DND-41 (cell line): ENCODE data around the gene UCK2.
A peak's percentile ranks its signal among the peaks of the same experiment; 100 is the strongest.

Source experiments
- ATAC-seq: fragments of 200-7000 bp; cut with Tn5 transposase; 3 replicates; pipeline ENCODE4 v1.9.1; 2021; ENCODE audit warnings: low read depth; ENCODE audit not compliant: insufficient read depth
- DNase-seq: peaks from one replicate; pipeline ENCODE4 v3.0.0-alpha.2; 2020
- H2AFZ ChIP-seq: 2 replicates; pipeline ENCODE4 v1.6.0; 2012; ENCODE audit warnings: low read depth, low read length
- H3K27ac ChIP-seq: 2 replicates; pipeline ENCODE4 v1.5.1; 2012; ENCODE audit warnings: low read length, inconsistent platforms
- H3K27me3 ChIP-seq: fragments of 200-600 bp; sonication (generic); 2 replicates; pipeline ENCODE4 v1.6.0; 2012; ENCODE audit warnings: low read length, mild to moderate bottlenecking, inconsistent platforms; ENCODE audit not compliant: insufficient read depth, poor library complexity
- H3K36me3 ChIP-seq: 2 replicates; pipeline ENCODE4 v1.5.1; 2012; ENCODE audit warnings: low read length, inconsistent platforms; ENCODE audit not compliant: insufficient read depth
- H3K4me1 ChIP-seq: 2 replicates; pipeline ENCODE4 v1.5.1; 2012; ENCODE audit warnings: mild to moderate bottlenecking, low read length; ENCODE audit not compliant: insufficient read depth
- H3K4me2 ChIP-seq: 2 replicates; pipeline ENCODE4 v1.6.0; 2012; ENCODE audit warnings: mild to moderate bottlenecking, moderate library complexity, low read length, inconsistent platforms; ENCODE audit not compliant: insufficient read depth
- H3K4me3 ChIP-seq, 2 experiments: fragments of 200-600 bp in 1 of 2; shearing (Covaris generic) in 1 of 2; 2 replicates each; pipeline ENCODE4 v1.5.1; 2012 to 2016; ENCODE audit warnings: inconsistent platforms in 2 of 2, low read length in 2 of 2, mild to moderate bottlenecking in 2 of 2, low read depth in 1 of 2, moderate library complexity in 1 of 2
- H3K79me2 ChIP-seq: 2 replicates; pipeline ENCODE4 v1.6.0; 2012; ENCODE audit warnings: low read length, inconsistent platforms; ENCODE audit not compliant: insufficient read depth
- H3K9ac ChIP-seq: 2 replicates; pipeline ENCODE4 v1.6.0; 2012; ENCODE audit warnings: low read depth, mild to moderate bottlenecking, inconsistent platforms, low read length, moderate library complexity
- H3K9me3 ChIP-seq: 2 replicates; pipeline ENCODE4 v1.5.1; 2012; ENCODE audit warnings: low read length, moderate library complexity, mild to moderate bottlenecking, inconsistent platforms; ENCODE audit not compliant: insufficient read depth, severe bottlenecking
- H4K20me1 ChIP-seq: 2 replicates; pipeline ENCODE4 v1.6.0; 2012; ENCODE audit warnings: low read length; ENCODE audit not compliant: insufficient read depth
- CTCF ChIP-seq: IDR thresholded peaks from 2 replicates; pipeline ENCODE4 v1.5.1; 2012; ENCODE audit warnings: borderline replicate concordance, low read length, moderate library complexity, mild to moderate bottlenecking; ENCODE audit not compliant: poor library complexity, severe bottlenecking; ENCODE audit errors: extremely low read depth
- EZH2 ChIP-seq: IDR thresholded peaks from 3 replicates; pipeline ENCODE4 v1.6.1; 2012; ENCODE audit warnings: borderline replicate concordance, low read depth, mild to moderate bottlenecking, moderate library complexity, low read length, inconsistent platforms; ENCODE audit not compliant: severe bottlenecking

The UCK2 gene

GRCh38 chr1:165912638-165913037 is 85.2 kb downstream of the UCK2 start:
- no peak for DNase-seq
- Histone ChIP-seq H3K27ac (peak overlapping the region; percentile 26), H3K27me3 (no peaks in the 10 kb centered on the region), H3K36me3 (peaks cover 45% of the 10 kb centered on the region), H3K9me3 (no peaks in the 10 kb centered on the region), H2AFZ (no peak overlapping the region), H3K79me2 (no peaks in the 10 kb centered on the region), H3K4me2 (no peak overlapping the region), H3K9ac (no peak overlapping the region), H3K4me3 (no peak overlapping the region), H3K4me1 (no peaks in the 10 kb centered on the region), H4K20me1 (peaks cover 8% of the 10 kb centered on the region; the same call in 1 of the 2 replicates)
- ATAC-seq = no peak; the same call in 2 of the 3 replicates
- TF ChIP-seq EZH2 (no peak), CTCF (no peak)

- H3K36me3 ChIP-seq = peaks cover 29% of the 10 kb centered on the region
- no peak overlapping the region for H3K9ac ChIP-seq
- H3K4me3 ChIP-seq = no peak overlapping the region
- H3K27ac ChIP-seq = peak overlapping the region; percentile 33; the same call in 1 of the 2 replicates
- no peaks in the 10 kb centered on the region for H3K27me3 ChIP-seq
- no peaks in the 10 kb centered on the region for H3K79me2 ChIP-seq
- H2AFZ ChIP-seq = no peak overlapping the region
- H3K4me1 ChIP-seq = no peaks in the 10 kb centered on the region
- TF ChIP-seq EZH2 (no peak), CTCF (peak; percentile 95)
- ATAC-seq (peak; percentile 84), DNase-seq (peak; percentile 81)
- H4K20me1 ChIP-seq = peaks cover 8% of the 10 kb centered on the region; the same call in 1 of the 2 replicates
- no peak overlapping the region for H3K4me2 ChIP-seq
- H3K9me3 ChIP-seq = no peaks in the 10 kb centered on the region
Observed at GRCh38 chr1:165914136-165914798, 86.9 kb downstream of the UCK2 start.

DNA sequence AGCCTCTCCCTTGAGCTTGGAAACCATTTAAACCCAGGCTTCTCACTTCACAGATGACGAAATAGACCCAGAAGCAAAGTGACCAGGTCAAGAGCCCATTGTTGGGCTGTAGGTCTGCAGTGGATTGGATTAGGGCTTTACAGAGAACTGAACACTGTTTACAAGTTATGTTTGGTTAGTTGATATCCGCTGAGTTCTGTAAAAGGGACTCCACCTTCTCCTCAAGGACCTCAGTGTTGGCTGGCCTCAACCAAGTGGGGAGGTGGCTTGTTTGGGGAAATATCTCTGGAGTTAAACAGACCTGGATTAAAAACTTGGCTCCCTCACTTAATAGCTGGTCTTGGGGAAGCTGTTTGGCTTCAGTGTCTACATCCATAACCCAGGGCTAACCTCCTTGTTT is 88.1 kb downstream of the UCK2 start:
- no peaks in the 10 kb centered on the region for H3K4me1 ChIP-seq
- H3K4me2 ChIP-seq = no peak overlapping the region
- DNase-seq (no peak), ATAC-seq (no peak)
- no peaks in the 10 kb centered on the region for H3K27me3 ChIP-seq
- no peaks in the 10 kb centered on the region for H3K9me3 ChIP-seq
- H3K79me2 ChIP-seq = no peaks in the 10 kb centered on the region
- H2AFZ ChIP-seq = no peak overlapping the region
- no peaks in the 10 kb centered on the region; the same call in 1 of the 2 replicates for H4K20me1 ChIP-seq
- H3K4me3 ChIP-seq = no peak overlapping the region
- no peak overlapping the region for H3K27ac ChIP-seq
- TF ChIP-seq EZH2 = no peak
- no peak for TF ChIP-seq CTCF
- no peak overlapping the region for H3K9ac ChIP-seq
- H3K36me3 ChIP-seq = peaks cover 17% of the 10 kb centered on the region
